Inflammatory macrophage (primary cell): Measurements from ENCODE around the gene PROS1.
"Not testable (repeated sequence)": the region's sequence is repeated elsewhere in the genome, so short reads cannot be mapped to it uniquely, and the experiment has no call there.

Experiments
- DNase-seq, 2 donors: peaks; one replicate each; pipeline ENCODE4 v3.0.0-alpha.2; 2020 to 2022

The PROS1 gene

DNA sequence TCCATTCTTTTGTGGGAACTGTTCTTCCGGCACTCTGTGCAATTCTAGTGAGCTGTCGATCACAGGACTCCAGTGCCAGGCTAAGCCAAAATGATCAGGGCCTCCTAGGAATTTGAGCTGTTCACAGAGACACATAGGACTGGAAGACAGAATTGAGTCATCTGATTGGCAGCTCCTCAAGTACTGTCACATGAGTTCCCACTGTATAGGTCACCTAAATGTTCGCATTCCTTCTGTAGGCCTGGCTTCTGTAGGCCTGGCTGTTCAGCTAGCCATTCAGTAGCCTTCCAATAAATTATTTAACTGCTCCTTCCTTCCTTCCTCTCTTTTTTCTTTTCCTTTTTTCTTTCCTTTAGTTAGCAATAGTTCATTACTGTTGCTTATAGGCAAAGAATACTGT, 4.3 kb downstream of the PROS1 start:
- DNase-seq, result no peak

DNA sequence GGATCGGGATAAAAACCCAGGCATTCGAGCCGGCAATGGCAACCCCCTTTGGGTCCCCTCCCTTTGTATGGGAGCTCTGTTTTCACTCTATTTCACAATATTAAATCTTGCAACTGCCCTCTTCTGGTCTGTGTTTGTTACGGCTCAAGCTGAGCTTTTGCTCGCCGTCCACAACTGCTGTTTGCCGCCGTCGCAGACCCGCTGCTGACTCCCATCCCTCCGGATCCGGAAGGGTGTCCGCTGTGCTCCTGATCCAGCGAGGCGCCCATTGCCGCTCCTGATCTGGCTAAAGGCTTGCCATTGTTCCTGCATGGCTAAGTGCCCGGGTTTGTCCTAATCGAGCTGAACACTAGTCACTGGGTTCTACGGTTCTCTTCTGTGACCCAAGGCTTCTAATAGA, 8.6 kb downstream of the PROS1 start:
- DNase-seq, result not testable (repeated sequence)

DNA sequence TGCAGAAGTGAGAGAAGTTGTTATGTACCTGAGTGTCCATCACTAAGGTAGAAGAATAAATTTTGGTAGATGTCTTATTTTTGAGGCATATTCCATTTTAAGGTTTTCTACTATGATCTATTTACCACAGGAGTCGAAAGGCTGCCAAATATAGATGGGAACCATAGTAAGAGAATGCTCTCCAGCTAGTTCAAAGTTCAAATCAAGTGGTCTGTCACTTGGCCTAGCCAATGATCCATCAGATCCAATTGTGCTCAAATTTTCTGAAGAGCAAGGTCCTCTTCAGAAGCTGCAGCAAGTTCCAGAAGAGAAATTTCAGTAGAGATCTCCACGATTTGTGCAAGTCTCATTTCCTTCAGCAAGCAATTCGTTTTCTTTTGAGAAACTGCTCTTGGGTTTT, 10.9 kb downstream of the PROS1 start:
- no peak for DNase-seq

DNA sequence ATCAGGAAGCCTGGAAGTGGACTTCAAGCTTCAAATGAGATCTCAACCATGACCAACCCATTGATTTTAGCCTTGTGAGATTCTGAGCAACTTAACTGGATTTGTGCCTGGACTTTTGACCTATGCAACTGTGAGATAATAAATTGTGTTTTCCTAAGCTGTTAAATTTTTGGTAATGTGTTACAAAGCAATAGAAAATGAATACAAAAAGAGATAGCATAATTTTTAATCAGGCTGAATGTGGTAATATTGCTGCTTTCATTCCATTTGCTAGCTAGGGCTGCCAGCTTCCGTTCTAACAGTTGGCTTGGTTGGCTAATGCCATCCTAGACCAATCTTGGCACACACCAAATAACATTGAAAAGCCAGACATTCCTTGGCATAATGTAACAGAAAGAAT, 12.2 kb downstream of the PROS1 start:
- no peak for DNase-seq

DNA sequence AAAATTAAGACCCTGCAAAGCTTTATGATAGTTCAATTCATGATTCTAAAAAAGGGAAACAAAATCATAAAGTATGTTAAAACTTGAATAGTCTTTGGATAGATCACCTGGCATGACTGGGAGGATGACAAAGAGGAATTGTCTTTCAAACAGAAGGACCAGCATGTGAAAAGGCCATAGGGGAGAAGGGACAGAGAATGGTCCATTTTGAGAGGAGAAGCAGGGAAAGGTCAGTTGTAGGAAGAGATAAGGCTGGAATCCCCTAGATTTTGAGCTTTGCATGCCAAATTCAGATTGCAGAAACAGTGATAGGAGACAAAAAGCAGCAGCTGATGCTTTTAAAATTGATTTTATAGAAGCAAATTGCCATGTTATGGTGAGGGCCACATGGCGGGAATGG, 12.7 kb downstream of the PROS1 start:
- DNase-seq, result no peak

DNA sequence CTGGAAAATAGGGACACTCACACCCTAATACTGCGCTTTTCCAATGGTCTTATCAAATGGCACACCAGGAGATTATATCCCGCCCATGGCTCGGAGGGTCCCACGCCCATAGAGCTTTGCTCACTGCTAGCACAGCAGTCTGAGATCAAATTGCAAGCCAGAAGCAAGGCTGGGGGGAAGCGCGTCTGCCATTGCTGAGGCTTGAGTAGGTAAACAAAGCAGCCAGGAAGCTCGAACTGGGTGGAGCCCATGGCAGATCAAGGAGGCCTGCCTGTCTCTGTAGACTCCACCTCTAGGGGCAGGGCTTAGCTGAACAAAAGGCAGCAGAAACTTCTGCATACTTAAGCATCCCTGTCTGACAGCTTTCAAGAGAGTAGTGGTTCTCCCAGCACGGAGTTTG, 23.7 kb downstream of the PROS1 start:
- not testable (repeated sequence) for DNase-seq

DNA sequence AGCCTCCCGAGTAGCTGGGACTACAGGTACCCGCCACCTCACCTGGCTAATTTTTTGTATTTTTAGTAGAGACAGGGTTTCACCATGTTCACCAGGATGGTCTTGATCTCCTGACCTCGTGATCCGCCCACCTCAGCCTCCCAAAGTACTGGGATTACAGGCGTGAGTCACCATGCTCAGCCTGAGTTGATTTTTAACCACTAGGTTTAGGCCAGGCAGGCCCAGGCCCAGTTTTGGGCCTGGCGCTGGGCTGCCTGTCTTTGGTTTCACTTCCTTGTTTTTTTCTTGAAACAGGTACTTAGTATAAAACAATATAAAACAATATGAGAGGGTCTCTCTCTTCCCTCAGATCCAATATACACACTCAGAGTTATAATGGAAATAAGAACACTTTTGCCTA, 36.2 kb downstream of the PROS1 start:
- not testable (repeated sequence) for DNase-seq

DNA sequence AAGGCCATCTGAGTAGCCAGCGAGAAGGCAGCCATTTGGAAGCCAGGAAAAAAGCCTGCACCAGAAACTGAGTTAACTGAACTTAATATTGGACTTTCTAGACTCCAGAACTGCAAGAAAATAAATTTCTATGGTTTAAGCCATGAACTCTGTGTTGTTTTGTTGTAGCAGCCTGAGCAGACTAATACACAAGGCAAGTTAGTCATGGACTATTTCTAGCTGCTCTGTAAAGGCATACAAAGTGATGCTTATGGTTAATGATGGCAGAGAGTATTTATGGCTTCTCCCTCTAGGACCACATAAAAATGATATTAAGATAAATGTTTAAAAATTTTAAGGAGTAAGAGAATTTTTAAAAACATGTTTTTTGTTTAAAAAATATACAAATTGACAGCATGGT, 37.1 kb downstream of the PROS1 start:
- no peak for DNase-seq

DNA sequence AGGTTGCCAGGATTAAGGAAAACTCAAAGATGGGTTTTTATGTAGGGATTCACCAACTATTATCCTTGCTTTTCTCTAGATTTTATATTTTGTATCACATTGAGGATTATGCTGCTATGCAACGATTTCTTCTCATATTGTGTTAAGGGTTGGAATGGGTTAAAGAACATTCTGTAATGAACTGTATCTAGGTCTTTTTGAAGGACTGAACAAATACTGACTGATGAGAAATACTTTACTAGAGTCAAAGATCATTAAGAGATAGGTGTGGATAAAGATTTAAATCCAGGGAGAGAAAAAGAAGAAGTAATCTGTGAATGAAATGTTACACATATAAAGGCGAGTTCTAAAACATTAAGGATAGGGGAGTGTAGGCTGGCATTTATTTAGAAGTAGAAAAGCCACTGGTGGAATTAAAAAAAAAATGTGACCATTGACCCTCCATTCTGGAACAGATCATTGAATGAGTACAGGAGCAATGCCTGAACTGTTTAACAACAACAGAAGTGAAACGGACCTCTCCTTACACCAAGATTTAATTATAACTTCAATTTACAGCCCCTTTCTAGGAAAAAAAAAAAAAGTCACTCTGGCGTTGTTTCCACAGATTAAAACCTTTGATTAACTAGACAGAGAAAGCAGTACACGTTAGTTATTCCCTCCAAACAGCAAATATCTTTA, 39.2 kb downstream of the PROS1 start:
- DNase-seq, result no peak

DNA sequence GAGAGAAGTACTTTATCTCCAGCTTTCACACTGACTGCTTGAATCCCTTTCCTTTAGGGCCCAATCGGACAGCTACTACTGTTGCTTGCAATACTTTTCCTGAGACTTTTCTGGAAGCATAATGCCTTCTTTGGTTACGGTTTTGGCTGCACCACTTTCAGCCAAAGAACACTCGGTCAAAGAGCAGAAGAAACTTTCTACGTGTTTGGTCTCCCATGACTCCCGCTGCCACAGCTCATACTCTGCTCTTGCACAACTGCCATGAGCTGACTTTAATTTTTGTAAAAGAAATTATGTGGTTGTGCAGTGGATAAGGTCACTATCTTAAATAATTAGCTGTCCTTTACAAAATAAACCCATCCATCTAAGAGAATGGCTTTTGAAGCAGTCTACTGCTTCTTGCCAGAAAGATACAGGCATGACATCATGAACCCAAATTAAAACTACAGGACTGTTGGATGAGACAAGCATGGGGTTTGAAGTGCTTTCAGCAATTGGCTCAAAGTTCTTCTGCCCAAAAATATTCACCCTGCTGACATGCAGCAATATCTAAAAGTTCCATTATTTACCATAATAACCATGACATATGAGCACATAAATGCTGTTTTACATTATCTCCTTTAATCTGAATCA, 42.0 kb downstream of the PROS1 start:
- DNase-seq, result no peak

DNA sequence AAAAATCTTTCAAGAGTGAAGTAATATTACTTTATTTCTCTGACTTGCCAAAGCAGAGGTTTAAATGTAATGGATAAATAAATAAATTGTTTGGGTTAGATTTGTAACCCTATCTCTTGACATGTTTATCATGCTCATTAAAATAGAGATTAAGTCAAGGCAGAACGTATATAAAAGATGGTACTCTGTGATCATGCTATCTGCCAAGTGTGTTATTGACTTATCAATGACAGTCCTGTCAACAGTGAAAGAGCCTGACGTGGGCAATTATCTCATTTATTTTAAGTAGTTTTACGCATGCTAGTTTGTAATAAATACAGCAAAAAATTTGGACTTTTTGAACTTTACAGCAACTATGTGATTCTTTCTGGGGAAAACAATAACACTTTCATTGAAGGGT, 43.7 kb downstream of the PROS1 start:
- no peak for DNase-seq

DNA sequence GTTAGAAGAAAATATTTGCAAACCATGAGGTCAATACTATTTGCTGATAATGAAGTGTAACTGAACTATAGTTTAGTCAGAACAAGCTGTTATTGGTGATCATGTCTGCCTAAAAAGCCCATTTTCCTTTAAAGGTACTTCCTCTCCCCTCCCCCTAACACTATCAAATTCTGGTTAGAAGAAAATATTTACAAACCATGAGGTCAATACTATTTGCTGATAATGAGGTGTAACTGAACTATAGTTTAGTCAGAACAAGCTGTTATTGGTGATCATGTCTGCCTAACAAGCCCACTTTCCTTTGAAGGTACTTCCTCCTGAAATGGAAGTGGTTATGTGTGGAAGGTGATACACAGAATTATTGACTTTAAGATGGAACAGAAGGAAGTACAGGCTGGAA, 46.9 kb downstream of the PROS1 start:
- no peak for DNase-seq

DNA sequence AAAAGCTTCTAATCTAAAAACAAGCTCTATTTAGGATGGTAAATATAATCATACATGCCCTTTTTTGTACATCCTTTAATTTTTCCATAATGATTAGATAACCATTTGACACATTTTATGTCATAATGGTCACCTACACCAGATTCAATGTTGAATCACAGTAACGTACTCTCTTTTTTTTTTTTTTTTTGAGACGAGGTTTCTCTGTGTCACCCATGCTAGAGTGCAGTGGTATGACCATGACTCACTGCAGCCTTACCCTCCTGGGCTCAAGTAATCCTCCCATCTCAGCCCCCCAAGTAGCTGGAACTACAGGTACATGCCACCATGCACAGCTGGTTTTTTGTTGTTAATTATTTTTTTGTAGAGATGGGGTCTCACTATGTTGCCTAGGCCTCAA, 49.2 kb downstream of the PROS1 start:
- DNase-seq, result no peak

DNA sequence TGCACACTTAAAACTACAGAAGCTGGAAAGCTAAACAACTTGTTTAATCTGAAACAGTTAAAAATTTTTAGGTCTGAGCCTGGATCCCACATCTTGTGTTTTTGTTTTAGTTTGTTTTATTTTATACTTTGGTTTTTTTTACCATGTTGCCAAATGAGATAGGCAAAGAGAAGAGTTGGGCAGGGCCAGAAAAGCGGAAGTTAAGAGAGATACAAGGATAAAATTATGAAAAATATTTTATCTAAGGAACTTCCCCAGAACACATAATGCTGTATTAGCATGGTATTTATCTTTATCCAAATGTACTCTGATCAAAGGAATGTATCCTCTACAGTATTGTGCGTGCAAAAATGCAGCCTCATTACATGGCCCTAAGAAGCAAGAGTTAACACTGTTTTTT, 50.7 kb downstream of the PROS1 start:
- DNase-seq, result no peak

DNA sequence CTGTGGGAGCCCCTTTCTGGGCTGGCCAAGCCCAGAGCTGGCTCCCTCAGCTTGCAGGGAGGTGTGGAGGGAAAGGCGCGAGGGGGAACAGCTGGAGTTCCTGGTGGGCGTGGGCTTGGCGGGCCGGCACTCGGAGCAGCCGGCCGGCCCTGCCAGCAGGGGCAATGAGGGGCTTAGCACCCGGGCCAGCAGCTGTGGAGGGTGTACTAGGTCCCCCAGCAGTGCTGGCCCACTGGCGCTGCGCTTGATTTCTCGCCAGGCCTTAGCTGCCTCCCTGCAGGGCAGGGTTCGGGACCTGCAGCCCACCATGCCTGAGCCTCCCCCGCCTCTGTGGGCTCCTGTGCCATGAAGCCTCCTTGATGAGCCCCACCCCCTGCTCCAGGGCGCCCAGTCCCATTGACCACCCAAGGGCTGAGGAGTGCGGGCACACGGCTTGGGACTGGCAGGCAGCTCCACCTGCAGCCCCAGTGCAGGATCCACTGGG, 56.1 kb downstream of the PROS1 start:
- DNase-seq, result not testable (repeated sequence)

DNA sequence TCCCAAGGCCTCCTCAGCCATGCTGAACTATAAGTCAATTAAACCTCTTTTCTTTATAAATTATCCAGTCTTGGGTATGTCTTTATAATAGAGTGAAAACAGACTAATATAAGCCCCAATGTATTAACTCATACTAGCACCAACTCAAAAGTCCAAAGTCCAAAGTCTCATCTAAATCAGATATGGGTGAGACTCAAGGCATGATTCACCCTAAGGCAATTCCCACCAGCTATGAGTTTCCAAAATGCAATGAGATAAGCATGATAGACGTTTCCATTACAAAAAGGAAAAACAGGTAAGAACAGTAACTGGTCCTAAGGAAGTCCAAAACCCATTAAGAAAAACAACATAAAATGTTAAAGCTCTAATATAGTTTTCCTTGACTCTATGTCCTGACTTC, 60.1 kb downstream of the PROS1 start:
- not testable (repeated sequence) for DNase-seq

DNA sequence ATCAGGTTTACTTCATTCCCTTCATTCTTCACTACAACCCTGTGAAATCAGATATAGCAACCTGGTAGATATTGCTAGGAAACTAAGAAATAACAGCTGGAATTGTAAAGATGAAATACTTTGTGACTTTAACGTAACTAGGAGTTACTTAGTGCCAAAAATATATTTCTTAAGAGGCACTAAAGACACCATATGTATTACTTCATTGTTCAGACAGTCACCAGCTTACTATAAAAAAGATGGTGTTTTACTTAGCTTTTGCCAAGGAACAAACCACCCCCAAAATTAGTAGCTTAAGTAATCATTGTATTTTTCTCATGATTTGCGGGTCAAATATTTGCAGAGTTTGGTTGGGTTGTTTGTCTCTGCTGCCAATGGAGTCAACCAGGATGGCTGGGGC, 62.5 kb downstream of the PROS1 start:
- DNase-seq, result no peak

DNA sequence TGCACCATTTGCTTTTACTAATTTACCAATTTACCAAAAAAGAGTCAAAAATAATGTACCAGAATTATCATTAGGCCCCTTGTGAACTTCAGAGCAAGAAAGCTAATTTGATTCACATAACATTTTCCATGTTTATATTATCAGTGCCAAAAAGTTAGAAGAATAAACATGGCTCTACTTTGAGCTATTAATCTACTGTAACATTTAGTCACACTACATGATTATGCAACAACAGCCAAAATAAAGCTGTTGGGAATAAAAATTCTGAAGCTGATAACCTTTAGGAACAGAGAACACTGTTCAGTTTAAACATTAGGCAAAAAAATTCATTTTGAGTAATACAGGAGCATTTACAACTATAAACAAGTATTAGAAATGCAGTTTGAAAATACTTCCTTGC, 63.6 kb downstream of the PROS1 start:
- no peak for DNase-seq

DNA sequence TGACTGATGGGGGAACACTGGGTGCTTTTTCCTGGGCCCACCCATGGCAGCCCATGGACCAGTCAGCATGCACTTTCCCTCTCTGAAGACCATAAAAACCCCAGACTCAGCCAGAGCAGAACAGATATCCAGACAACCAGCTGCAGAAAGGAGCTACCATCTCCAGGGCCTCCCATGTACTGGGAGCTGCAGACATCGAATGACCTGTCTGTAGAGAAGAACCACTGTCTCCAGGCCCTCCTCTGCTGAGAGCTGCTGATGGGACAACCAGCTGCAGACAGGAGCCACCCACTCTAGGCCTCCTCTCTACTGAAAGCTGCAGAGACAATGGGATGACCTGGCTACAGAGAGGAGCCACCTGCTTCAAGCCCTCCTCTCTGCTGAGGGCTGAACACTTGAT, 66.6 kb downstream of the PROS1 start:
- DNase-seq, result no peak

DNA sequence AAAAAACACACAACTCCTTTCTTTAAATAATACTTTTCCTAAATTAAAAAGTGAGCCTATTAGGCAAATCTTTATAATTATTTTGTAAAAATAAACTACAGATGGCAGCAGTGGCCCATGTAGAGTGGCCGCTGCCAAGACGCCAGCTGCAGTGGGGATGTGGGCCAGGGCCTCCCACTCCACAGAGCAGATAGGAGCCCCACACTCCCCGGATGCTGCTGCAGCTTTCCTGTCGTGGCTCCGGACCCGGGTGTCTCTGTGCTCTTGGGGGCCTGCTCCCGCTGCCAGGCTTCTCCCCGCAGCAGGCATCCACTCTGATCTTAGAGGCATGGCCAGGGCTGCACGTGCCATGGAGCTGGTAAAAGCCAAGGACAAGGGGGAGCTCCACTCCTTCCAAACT, 67.5 kb downstream of the PROS1 start:
- no peak for DNase-seq

DNA sequence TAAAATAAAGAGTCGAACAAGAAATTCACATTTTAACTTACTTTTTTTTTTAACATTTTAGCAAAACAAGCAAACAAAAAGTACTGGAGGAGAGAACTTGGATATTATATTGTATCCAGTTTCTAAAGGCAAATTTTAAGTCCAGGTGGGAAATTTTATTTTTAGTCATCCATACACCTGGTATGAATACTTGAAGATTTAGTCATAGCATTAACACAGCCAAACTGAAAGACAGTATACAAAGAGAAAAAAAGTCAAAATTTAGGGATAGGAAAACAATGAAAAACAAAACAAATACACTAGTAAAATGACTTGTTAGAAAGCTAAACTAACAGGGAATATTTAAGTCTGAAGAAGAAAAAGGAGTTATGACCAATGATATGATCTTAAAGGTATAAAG, 69.1 kb downstream of the PROS1 start:
- no peak for DNase-seq

DNA sequence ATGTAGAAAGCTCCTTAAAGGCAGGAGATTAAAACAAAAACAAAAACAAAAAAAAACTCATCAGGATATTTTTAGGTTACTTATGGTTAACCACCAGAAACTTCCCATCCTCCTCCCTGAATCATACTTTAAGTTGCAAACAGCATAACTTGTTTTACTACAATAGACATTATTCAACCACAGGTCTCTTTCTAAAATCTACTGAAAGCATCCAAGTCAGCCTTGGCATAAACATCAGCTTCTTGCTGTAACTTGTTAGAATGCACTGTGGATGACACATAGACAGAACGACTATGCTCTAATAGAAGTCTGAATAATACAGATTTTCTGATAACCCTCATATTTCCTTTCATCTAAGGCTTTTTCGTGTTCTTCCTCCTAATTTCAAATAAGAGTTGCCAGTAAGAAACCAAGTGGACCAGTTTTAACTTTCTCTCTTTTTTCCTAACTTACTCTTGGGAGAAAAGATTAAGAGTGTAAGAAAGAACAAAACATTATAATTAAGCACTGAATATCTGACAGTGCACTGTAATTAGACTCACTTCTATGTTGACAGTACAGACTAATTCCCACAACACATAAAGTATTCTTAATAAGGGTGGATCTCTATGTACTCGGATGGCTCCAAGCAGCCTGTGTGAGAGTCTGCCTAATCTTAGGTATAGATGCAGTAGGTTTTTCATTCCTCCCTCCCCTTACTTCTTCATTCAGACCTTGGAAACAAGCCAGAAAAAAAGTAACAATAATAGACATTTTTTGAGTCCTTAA, 95.3 kb downstream of the PROS1 start:
- not testable (repeated sequence) for DNase-seq

DNA sequence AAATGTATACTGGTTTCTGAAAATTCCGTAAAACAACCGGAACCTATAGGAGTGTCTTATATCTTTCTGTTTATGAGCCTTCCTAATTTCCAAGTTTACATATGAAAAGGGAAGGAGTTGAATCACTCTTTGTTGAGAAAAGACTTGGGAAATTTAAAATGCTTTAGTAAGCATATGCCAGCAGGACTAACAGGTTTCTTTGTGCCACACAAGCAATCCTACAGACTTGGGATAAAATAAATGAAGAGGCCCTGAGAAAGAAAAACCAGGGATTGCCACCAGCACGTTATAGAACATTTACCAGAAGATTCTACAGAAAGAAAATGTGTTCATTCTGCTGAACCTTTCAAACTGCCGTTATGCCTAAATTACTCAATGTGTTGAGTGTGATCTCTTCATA, 96.3 kb downstream of the PROS1 start:
- DNase-seq, result not testable (repeated sequence)

DNA sequence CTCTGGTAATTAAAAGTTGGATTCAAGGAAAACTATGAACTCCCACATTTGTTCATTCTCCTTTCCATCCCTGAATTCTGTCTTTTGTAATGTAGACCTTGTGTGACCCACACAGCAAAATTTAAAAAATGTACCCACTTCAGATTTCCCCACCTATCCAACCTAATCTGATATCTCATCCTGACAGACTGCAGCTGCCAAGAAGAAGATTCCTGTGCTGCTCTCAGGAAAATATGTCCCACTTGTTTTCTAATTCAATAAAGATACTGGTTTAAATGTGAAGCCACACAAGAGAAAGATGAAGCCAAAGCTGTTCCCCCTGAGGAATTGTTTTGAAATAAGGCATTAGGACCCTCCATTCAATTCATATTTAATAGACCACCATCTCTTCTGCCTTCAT, 100.3 kb downstream of the PROS1 start:
- not testable (repeated sequence) for DNase-seq
